Astrocyte (in vitro differentiated cells and primary cell): ENCODE measurements around the gene ROM1. TPM values are rescaled to one million over a fixed set of nuclear protein-coding genes. Genes with fewer than 3 reads are reported as not detected.
A peak's percentile ranks its signal among the peaks of the same experiment; 100 is the strongest.

Source experiments
- DNase-seq: peaks from one replicate; pipeline ENCODE4 v3.0.0-alpha.2; 2010; ENCODE audit warnings: low read depth
- FAIRE-seq: peaks from 2 replicates; lab custom pipeline; 2011; peaks lifted over from hg19 to GRCh38; lab: Jason Lieb, UNC
- H2AFZ ChIP-seq: 2 replicates; pipeline ENCODE4 v1.6.0; 2012; ENCODE audit warnings: low read depth, low read length, inconsistent platforms
- H3K27ac ChIP-seq: 2 replicates; pipeline ENCODE4 v1.5.1; 2011; ENCODE audit warnings: low read depth, low read length, inconsistent platforms
- H3K27me3 ChIP-seq: 2 replicates; pipeline ENCODE4 v1.6.0; 2011; ENCODE audit warnings: low read length, inconsistent platforms; ENCODE audit not compliant: insufficient read depth
- H3K36me3 ChIP-seq: 2 replicates; pipeline ENCODE4 v1.5.1; 2011; ENCODE audit warnings: low read length, inconsistent platforms; ENCODE audit not compliant: insufficient read depth
- H3K4me1 ChIP-seq: 2 replicates; pipeline ENCODE4 v1.5.1; 2011; ENCODE audit warnings: low read length, inconsistent platforms; ENCODE audit not compliant: insufficient read depth
- H3K4me2 ChIP-seq: 2 replicates; pipeline ENCODE4 v1.6.0; 2012; ENCODE audit warnings: low read length, inconsistent platforms
- H3K4me3 ChIP-seq: 2 replicates; pipeline ENCODE4 v1.5.1; 2011; ENCODE audit warnings: low read depth, mild to moderate bottlenecking, low read length, inconsistent platforms; ENCODE audit not compliant: insufficient read depth
- H3K79me2 ChIP-seq: 2 replicates; pipeline ENCODE4 v1.6.0; 2012; ENCODE audit warnings: mild to moderate bottlenecking, low read length, inconsistent platforms; ENCODE audit not compliant: insufficient read depth
- H3K9ac ChIP-seq: 2 replicates; pipeline ENCODE4 v1.6.0; 2012; ENCODE audit warnings: mild to moderate bottlenecking, low read length, inconsistent platforms
- H3K9me3 ChIP-seq: 2 replicates; pipeline ENCODE4 v1.5.1; 2012; ENCODE audit warnings: low read depth, mild to moderate bottlenecking, low read length, inconsistent platforms; ENCODE audit not compliant: insufficient read depth
- H4K20me1 ChIP-seq: 2 replicates; pipeline ENCODE4 v1.6.0; 2012; ENCODE audit warnings: low read length, inconsistent platforms; ENCODE audit not compliant: insufficient read depth
- H3K27ac Mint-ChIP-seq: one replicate; pipeline ENCODE4 v1.8.0; 2021; ENCODE audit warnings: mild to moderate bottlenecking, mixed read lengths; ENCODE audit not compliant: unreplicated experiment
- H3K27me3 Mint-ChIP-seq: one replicate; pipeline ENCODE4 v1.8.0; 2021; ENCODE audit warnings: low read depth, mixed read lengths; ENCODE audit not compliant: unreplicated experiment
- H3K36me3 Mint-ChIP-seq: one replicate; pipeline ENCODE4 v1.8.0; 2021; ENCODE audit warnings: low read depth, mixed read lengths; ENCODE audit not compliant: unreplicated experiment
- H3K4me1 Mint-ChIP-seq: one replicate; pipeline ENCODE4 v1.8.0; 2021; ENCODE audit warnings: low read depth, mixed read lengths; ENCODE audit not compliant: unreplicated experiment
- H3K4me3 Mint-ChIP-seq: one replicate; pipeline ENCODE4 v1.8.0; 2021; ENCODE audit warnings: mild to moderate bottlenecking, moderate library complexity, mixed read lengths; ENCODE audit not compliant: unreplicated experiment
- H3K9me3 Mint-ChIP-seq: one replicate; pipeline ENCODE4 v1.8.0; 2021; ENCODE audit warnings: mild to moderate bottlenecking, mixed read lengths; ENCODE audit not compliant: unreplicated experiment
- CTCF ChIP-seq: IDR thresholded peaks from 2 replicates; pipeline ENCODE4 v1.5.1; 2011; ENCODE audit warnings: low read depth, mild to moderate bottlenecking, inconsistent platforms, low read length, moderate library complexity; ENCODE audit not compliant: insufficient read depth
- EZH2 ChIP-seq: IDR thresholded peaks from 2 replicates; pipeline ENCODE4 v1.6.1; 2012; ENCODE audit warnings: mild to moderate bottlenecking, low read length, inconsistent platforms; ENCODE audit not compliant: insufficient read depth
- total RNA-seq: library from RNA; stranded (reverse); gene quantifications from 2 replicates; pipeline ENCODE4 v1.2.1, GENCODE V29; 2021

ROM1 gene
- total RNA-seq, 1 donor from 2014 or later: 1.3 TPM

- H3K27ac Mint-ChIP-seq: peak overlapping the region; percentile 69
- no peaks in the 10 kb centered on the region for H3K27me3 ChIP-seq
- no peak for TF ChIP-seq EZH2
- TF ChIP-seq CTCF: peak; percentile 17
- DNase-seq: no peak
- H3K9ac ChIP-seq: no peak overlapping the region
- no peaks in the 10 kb centered on the region for H3K9me3 ChIP-seq
- H2AFZ ChIP-seq: no peak overlapping the region
- no peak overlapping the region for H3K27ac ChIP-seq
- peaks cover 25% of the 10 kb centered on the region for H3K36me3 ChIP-seq
- H3K9me3 Mint-ChIP-seq: no peaks in the 10 kb centered on the region
- FAIRE-seq: no peak
- H3K27me3 Mint-ChIP-seq: no peaks in the 10 kb centered on the region
- H3K4me3 ChIP-seq: no peak overlapping the region
- H3K36me3 Mint-ChIP-seq: peaks cover 12% of the 10 kb centered on the region
- peaks cover 10% of the 10 kb centered on the region for H3K4me1 ChIP-seq
- peak overlapping the region; percentile 93 for H3K4me3 Mint-ChIP-seq
- peaks cover 7% of the 10 kb centered on the region for H3K4me1 Mint-ChIP-seq
- H4K20me1 ChIP-seq: peaks cover 13% of the 10 kb centered on the region
- H3K4me2 ChIP-seq: no peak overlapping the region
- peaks cover 31% of the 10 kb centered on the region for H3K79me2 ChIP-seq
Measured at GRCh38 chr11:62588966-62589637, 24.0 kb upstream of the ROM1 start.

DNA sequence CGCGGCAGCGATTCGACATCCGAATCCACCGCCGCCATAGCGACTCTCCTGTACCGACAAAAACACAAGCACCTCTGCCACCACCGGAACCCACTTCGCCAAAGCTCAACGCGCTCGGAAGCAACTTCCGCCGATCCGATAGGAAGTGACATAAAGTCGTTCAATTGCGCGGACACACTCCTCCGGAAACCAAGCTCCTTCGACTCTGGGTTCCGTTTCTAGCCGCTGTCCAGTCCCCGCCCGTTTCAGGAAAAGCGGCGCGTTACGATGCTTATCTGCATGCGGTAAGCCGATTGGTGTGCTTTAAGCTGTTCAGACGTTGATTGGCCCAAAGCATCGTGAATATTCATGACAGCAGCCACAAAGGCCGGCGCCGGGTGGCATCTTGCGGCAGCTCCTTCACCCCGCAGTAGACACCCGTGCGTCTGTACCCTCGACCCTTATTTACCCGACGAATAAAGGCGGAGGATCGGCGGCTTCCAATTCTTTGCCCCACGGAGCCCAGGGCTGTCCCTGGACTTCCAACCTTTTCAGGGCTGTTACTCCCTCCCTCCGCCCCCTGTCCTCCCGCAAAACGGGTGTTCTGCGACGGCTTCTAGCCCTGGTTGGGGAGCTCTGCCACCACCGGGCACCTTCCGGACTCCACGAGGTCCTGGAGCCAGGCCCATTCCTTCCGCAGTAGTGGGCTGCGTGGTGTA is 21.5 kb upstream of the ROM1 start, which contains the start of gene TUT1:
Gene TUT1 (minus strand): TSS at position 76 of the 698 bp plus-strand sequence. CDS start 38 bp downstream, at position 38.
- H3K79me2 ChIP-seq: peaks cover 39% of the 10 kb centered on the region
- peaks cover 36% of the 10 kb centered on the region for H4K20me1 ChIP-seq
- peaks cover 7% of the 10 kb centered on the region for H3K4me1 Mint-ChIP-seq
- no peaks in the 10 kb centered on the region for H3K9me3 Mint-ChIP-seq
- H2AFZ ChIP-seq: peak within 1 kb of the TSS; percentile 81
- peaks cover 10% of the 10 kb centered on the region for H3K4me1 ChIP-seq
- H3K36me3 Mint-ChIP-seq: peaks cover 31% of the 10 kb centered on the region
- DNase-seq (peak; percentile 99), FAIRE-seq (peak; percentile 64)
- peak within 1 kb of the TSS; percentile 96 for H3K4me3 ChIP-seq
- H3K27me3 Mint-ChIP-seq: no peaks in the 10 kb centered on the region
- H3K9ac ChIP-seq: peak within 1 kb of the TSS; percentile 95
- peak within 1 kb of the TSS; percentile 93 for H3K4me3 Mint-ChIP-seq
- H3K36me3 ChIP-seq: peaks cover 35% of the 10 kb centered on the region
- H3K27me3 ChIP-seq: no peaks in the 10 kb centered on the region
- H3K4me2 ChIP-seq: peak within 1 kb of the TSS; percentile 93
- H3K9me3 ChIP-seq: no peaks in the 10 kb centered on the region
- TF ChIP-seq CTCF: no peak
- TF ChIP-seq EZH2: no peak
- peak within 1 kb of the TSS; percentile 96 for H3K27ac Mint-ChIP-seq
- H3K27ac ChIP-seq: peak within 1 kb of the TSS; percentile 80
